A673 (cell line): ENCODE results near the gene STAT5B. TPM values are rescaled to one million over a fixed set of nuclear protein-coding genes. Genes with fewer than 3 reads are reported as not detected.

Experiments used
- BruUV-seq: library from RNA; stranded (reverse); fragments of 400-500 nt; replicated peaks from 2 replicates; lab custom pipeline; 2021; lab: Mats Ljungman, UMichigan
- CTCF ChIA-PET: fragments of 300-600 bp; sonication (Branson Sonifier 250); formaldehyde crosslinking; loops from one replicate; lab custom pipeline; 2022; ENCODE audit warnings: antibody characterized with exemption; lab: Charles Lee
- POLR2A ChIA-PET: fragments of 300-600 bp; sonication (Branson Sonifier 250); formaldehyde crosslinking; loops from one replicate; lab custom pipeline; 2022; ENCODE audit warnings: antibody characterized with exemption; ENCODE audit not compliant: low non-redundant PET; lab: Charles Lee
- DNase-seq: peaks from one replicate; pipeline ENCODE4 v3.0.0-alpha.2; 2015; ENCODE audit warnings: low spot score
- H3K27ac ChIP-seq: fragments of 200-600 bp; sonication (generic); 2 replicates; pipeline ENCODE4 v1.5.1; 2016; ENCODE audit warnings: mixed run types, low read depth, mild to moderate bottlenecking, mixed read lengths, antibody characterized with exemption, low read length; ENCODE audit not compliant: poor library complexity, severe bottlenecking
- H3K27me3 ChIP-seq: fragments of 200-600 bp; sonication (generic); replicated peaks from 2 replicates; pipeline ENCODE4 v1.6.1; 2017; ENCODE audit warnings: mixed run types, low read depth, mild to moderate bottlenecking, mixed read lengths, antibody characterized with exemption, low read length; ENCODE audit not compliant: insufficient read depth, poor library complexity
- H3K36me3 ChIP-seq: fragments of 200-600 bp; sonication (generic); 2 replicates; pipeline ENCODE4 v1.6.1; 2016; ENCODE audit warnings: mixed run types, mild to moderate bottlenecking, mixed read lengths, antibody characterized with exemption, low read length; ENCODE audit not compliant: insufficient read depth, poor library complexity, severe bottlenecking
- H3K4me1 ChIP-seq: fragments of 200-600 bp; sonication (generic); 2 replicates; pipeline ENCODE4 v1.6.1; 2017; ENCODE audit warnings: mixed run types, mild to moderate bottlenecking, mixed read lengths, antibody characterized with exemption, low read length; ENCODE audit not compliant: insufficient read depth, poor library complexity, severe bottlenecking
- H3K4me3 ChIP-seq: fragments of 200-600 bp; sonication (generic); 2 replicates; pipeline ENCODE4 v1.5.1; 2016; ENCODE audit warnings: low read depth, mixed run types, mild to moderate bottlenecking, mixed read lengths, low read length; ENCODE audit not compliant: poor library complexity, severe bottlenecking
- H3K9me3 ChIP-seq: fragments of 200-600 bp; sonication (generic); 2 replicates; pipeline ENCODE4 v1.6.1; 2016; ENCODE audit warnings: mixed run types, low read depth, mild to moderate bottlenecking, mixed read lengths, antibody characterized with exemption, low read length; ENCODE audit not compliant: poor library complexity, severe bottlenecking
- CTCF ChIP-seq: fragments of 300-800, 200-600 bp; sonication (generic); conservative IDR thresholded peaks from 2 replicates; pipeline ENCODE4 v1.5.1; 2017; ENCODE audit warnings: low read depth, mild to moderate bottlenecking, antibody characterized with exemption, low read length, moderate library complexity, mixed read lengths
- EZH2 ChIP-seq: fragments of 200-600 bp; sonication (generic); IDR thresholded peaks from 2 replicates; pipeline ENCODE4 v1.6.1; 2017; ENCODE audit warnings: borderline replicate concordance, low read depth, mild to moderate bottlenecking, mixed read lengths, antibody characterized with exemption, low read length; ENCODE audit not compliant: poor library complexity, severe bottlenecking
- intact Hi-C: fragments of 100-400 bp; cut with micrococcal nuclease; formaldehyde crosslinking; loops from one replicate; pipeline ENCODE4 v1.10.0; 2022; ENCODE audit not compliant: unreplicated experiment
- total RNA-seq: library from RNA; stranded (reverse); gene quantifications from 2 replicates; pipeline ENCODE4 v1.2.3, GENCODE V29; 2021

The STAT5B gene
- total RNA-seq, 1 experiment from 2014 or later, result 11.2 TPM

GRCh38 chr17:42203354-42203753 lies 72.8 kb downstream of the STAT5B start:
- CTCF ChIA-PET, result no interaction called here

GRCh38 chr17:42202696-42203095 lies 73.5 kb downstream of the STAT5B start:
- CTCF ChIA-PET, result no interaction called here
- no peak overlapping the region for H3K27ac ChIP-seq
- H3K4me1 ChIP-seq, result no peaks in the 10 kb centered on the region
- H3K36me3 ChIP-seq, result no peaks in the 10 kb centered on the region
- no peak overlapping the region for H3K4me3 ChIP-seq
- no peaks in the 10 kb centered on the region for H3K9me3 ChIP-seq
- no peak for DNase-seq
- BruUV-seq, result no TSS peak
- TF ChIP-seq EZH2, result no peak
- no peak for TF ChIP-seq CTCF
- POLR2A ChIA-PET, result no interaction called here
- intact Hi-C loops, result no loop called here
- no peaks in the 10 kb centered on the region for H3K27me3 ChIP-seq

More at GRCh38 chr17:42203354-42203753, 72.8 kb downstream of the STAT5B start:
- Histone ChIP-seq H3K36me3 (no peaks in the 10 kb centered on the region), H3K9me3 (no peaks in the 10 kb centered on the region), H3K4me1 (no peaks in the 10 kb centered on the region), H3K27ac (no peak overlapping the region), H3K4me3 (no peak overlapping the region), H3K27me3 (no peaks in the 10 kb centered on the region)
- no peak for TF ChIP-seq CTCF
- no peak for TF ChIP-seq EZH2
- intact Hi-C loops, result no loop called here
- POLR2A ChIA-PET, result no interaction called here
- BruUV-seq, result no TSS peak
- DNase-seq, result no peak

- BruUV-seq, result no TSS peak
- Histone ChIP-seq H3K27me3 (no peaks in the 10 kb centered on the region), H3K36me3 (no peaks in the 10 kb centered on the region), H3K9me3 (no peaks in the 10 kb centered on the region), H3K4me1 (no peaks in the 10 kb centered on the region), H3K4me3 (no peak overlapping the region), H3K27ac (no peak overlapping the region)
- no peak for DNase-seq
- ChIA-PET CTCF (no interaction called here), POLR2A (no interaction called here)
- no peak for TF ChIP-seq EZH2
- no peak for TF ChIP-seq CTCF
- intact Hi-C loops, result no loop called here
Measured at GRCh38 chr17:42202159-42202558, 74.0 kb downstream of the STAT5B start.
